ENCODE measurements around the gene TSSC4.

The TSSC4 gene

DNA sequence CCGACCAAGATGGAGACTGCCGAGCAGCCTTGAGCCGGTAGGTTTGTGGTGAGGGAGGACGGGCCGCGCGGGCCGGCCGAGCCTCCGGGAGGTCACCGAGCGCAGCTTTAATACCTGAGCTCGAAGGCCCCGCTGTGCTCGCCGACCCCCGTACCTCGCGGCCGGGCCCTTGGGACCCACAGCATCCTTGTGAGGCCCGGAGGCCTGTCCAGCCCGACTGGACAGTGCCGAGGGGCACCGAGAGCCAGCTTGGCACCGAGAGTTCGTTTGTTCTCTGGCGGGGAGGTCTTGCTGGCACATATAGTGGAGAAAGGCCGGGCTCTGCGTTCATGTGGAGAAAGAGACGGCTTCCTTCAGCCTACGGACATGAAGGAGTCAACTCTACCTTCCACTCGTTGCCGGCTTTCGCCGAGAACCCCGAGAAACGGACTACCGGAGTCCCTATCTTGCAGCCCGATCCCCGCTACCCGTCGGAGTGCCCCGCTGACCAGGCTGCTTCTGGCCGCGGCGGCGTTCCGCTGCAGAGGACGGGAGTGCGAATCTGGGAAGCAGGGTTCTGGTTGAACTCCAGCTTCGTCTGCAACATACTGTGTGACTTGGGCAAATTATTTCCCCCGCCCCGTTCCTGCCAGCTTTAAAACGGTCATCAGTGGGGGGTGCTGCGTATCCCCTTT is 349 bp downstream of the TSSC4 start:
- no peak for DNase-seq (ENCODE audit: low spot score)

DNA sequence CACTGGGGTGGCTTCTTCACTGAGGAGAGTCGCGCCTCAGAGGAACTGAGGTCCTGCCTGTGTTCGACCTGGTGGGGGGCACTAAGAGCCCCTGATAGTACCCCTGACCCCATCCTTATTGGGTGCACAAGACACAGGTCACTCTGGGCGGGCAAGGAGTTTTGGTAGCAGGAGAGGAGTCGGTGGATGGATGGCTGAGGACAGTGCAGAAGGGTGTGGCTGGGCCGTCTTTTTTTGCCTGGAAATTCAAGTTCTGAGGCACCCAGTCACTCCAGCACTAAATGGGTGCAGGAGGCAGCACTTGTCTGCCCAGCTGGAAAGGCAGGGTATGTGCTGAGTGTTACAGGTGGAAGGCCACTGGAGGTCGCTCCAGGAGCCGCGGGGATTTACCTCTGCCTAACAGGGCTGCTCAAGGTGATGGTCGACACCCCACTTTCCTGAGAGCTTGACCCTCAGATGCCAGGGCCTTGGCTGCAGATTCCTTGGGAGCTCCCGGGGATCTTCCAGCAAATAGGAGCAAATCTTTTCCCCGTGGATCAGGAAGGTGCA is 960 bp downstream of the TSSC4 start:
- DNase-seq (ENCODE audit: low spot score): no peak

DNA sequence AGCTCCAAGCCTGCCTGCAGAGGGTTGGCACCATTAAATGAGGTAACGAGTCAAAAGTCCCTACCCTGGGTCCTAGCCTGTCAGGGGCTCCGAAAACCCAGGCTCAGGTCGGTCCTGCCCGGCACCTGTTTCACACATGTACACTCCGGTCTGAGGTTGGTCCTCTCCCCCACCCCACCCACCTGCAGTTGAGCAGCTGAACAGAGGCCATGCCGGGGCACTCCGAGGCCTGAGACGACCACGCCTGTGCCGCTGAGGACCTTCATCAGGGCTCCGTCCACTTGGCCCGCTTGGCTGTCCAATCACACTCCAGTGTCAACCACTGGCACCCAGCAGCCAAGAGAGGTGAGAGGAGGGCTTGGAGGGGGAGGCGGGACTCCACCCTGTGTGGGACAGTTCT is 1.6 kb downstream of the TSSC4 start:
- no peak for DNase-seq (ENCODE audit: low spot score)

DNA sequence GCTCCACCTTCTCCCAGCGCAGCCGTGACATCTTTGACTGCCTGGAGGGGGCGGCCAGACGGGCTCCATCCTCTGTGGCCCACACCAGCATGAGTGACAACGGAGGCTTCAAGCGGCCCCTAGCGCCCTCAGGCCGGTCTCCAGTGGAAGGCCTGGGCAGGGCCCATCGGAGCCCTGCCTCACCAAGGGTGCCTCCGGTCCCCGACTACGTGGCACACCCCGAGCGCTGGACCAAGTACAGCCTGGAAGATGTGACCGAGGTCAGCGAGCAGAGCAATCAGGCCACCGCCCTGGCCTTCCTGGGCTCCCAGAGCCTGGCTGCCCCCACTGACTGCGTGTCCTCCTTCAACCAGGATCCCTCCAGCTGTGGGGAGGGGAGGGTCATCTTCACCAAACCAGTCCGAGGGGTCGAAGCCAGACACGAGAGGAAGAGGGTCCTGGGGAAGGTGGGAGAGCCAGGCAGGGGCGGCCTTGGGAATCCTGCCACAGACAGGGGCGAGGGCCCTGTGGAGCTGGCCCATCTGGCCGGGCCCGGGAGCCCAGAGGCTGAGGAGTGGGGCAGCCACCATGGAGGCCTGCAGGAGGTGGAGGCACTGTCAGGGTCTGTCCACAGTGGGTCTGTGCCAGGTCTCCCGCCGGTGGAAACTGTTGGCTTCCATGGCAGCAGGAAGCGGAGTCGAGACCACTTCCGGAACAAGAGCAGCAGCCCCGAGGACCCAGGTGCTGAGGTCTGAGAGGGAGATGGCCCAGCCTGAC is 2.5 kb downstream of the TSSC4 start:
- DNase-seq (ENCODE audit: low spot score): no peak

DNA sequence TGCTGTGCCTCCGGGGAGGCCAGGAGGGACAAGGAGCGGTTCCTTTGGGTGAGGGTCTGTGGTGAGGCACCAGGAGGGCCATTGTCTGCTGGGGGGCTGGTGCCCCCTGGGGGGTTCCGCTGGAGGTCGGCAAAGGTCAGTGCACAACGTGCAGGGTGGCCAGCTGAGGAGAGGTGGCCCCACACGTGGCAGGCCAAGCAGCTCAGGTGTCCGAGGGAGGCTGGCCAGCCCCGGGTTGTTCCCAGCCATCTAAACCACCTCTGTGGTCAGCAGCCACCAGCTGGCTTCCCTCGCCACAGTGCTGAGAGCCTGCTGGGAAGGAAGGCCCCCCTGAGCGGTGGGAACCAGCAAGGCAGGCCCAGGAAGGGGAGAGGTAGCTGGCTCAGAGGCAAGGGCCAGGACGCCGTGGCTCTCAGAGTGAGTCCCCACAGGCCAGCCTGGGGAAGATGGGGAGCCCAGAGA is 4.2 kb downstream of the TSSC4 start:
- DNase-seq (ENCODE audit: low spot score): no peak

DNA sequence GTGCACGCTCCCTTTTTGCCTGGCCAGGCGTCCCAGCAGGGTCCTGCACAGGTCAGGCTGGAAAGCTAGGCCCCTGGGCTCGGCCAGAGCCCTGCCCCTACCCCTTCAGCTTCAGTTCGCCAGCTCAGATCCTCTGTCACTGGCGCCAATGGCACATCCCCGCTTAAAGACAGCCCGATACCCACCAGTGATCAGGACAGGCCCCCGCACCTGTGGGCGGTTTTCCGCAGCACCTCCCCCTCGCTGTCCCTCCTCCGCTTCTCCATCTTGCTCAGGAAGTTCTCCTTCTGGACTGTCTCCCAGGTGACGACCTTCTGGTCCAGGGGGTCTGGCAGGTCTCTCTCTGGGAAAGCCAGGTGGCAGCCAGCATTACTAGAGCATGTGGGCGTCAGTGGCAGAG is 5.9 kb downstream of the TSSC4 start:
- DNase-seq (ENCODE audit: low spot score): no peak

DNA sequence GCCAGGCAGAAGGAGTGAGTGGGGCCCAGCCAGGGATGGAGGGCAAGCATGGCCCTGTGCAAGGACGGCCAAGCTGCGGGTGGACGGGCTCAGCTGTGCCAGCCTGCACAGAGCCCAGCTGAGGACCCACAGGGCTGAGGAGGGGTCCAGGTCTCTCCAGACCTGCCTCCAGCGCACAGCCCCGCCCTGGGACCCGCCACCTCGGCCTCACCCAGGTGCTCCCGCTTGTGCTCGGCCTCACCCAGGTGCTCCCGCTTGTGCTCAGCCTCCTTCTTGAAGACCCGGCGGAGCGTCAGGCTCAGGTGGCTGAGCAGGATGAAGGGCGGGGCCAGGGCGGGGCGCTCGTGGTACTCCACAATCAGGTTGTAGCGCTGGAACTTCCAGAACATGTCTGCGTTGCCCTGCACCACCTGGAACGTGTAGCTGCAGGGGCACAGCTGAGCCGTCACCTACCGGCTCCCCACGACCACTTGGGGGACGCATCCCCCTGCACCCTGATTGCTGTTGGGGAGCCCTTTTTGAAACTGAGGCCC is 6.4 kb downstream of the TSSC4 start:
- no peak for DNase-seq (ENCODE audit: low spot score)

DNA sequence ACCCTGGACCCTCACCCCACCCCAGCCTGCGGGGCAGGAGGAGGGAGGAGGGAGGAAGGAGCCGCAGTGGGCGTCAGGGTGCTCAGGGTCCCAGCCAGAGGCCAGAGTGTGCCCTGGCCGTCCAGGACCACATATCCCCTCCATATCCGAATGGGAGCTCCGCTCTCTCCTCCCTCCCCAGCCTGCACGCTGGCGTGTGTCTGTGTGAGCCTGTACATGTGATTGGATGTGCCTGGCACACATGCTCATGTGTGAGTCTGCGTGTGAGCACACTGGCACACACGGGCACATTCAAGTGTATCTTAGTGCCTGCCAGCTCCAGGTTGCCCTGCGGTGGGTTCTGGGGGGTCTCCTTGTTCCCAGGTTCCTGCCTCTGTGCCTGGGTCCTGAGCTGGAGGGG is 8.1 kb downstream of the TSSC4 start:
- DNase-seq (ENCODE audit: low spot score): no peak

DNA sequence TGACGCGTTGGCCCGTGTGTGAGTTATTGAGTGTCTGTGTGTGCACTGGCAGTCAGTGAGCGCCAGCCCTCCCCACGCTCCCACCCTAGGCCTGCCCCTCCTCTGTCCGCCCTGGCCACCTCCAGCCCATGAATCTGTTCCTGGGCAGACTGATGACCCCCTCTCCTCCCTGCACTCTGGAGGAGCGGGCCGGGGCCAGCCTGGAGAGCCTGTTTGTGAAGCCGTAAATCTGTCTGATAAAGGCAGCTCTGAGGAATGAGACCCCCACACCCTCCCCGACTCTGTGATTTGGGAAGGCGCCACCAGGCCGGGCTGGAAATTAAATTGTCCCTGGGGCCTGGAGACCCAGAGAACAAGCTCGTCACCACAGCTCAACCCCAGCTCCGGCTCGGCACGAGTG is 8.6 kb downstream of the TSSC4 start:
- DNase-seq (ENCODE audit: low spot score): no peak

DNA sequence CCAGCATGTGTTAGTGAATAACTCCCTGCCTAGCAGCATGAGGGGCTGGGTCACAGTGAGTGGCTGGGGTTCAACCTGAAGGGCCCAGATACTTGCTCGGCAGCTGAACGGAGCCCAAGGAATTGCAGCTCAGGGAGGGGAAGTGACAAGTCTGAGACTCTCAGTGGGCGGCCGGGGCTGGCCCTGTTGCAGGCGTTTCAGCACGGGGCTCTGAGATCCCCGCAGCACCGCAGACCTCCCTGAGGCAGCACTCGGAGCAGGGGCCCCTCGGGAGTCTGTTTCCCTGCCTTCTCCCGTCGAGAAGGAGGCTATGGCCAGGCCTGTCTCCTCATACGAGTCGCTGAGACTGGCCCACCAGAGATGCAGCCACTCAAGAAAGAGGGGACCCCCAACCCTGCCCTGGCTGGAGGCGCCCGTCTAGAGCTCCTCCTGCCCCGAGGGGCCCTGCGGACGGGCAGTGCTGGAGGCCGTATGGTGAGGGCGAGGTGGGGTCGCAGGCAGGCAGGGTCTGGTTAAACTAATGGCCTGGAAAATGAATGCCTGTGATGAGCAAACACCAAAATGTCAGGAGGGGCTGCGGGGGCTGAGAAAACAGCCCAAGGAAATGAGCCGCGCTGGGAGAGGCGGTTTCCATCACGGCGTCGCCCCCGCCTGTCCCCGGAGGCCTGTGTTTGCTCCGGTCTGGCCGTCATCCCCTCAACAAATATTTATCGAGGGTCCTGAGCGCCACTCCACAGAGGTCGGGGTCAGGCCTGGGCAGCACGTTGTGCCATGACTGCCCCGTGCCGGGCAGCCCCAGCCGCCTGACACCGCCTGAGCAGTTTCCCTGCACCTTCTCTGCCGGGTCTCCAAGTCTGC is 9.3 kb downstream of the TSSC4 start:
- no peak for DNase-seq (ENCODE audit: low spot score)

DNA sequence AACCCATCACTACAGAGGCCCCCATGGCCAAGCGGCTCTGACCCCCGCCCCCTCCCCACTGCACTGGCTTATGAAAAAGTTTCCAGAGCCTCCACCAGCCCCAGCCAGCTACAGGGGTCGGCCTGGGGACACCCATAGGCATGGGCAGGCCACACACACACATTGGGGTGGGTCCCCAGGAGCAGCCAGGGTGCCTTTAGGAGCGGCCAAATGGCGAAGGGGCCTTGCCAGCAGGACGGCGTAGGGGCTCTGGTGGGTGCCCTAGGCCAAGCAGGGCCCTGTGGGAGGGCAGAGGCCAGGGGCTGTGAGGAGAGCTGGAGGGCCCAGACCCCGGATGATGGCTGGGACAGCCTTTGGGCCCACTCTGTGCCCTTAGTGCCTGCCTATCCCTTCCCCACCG is 10.1 kb downstream of the TSSC4 start:
- no peak for DNase-seq (ENCODE audit: low spot score)

DNA sequence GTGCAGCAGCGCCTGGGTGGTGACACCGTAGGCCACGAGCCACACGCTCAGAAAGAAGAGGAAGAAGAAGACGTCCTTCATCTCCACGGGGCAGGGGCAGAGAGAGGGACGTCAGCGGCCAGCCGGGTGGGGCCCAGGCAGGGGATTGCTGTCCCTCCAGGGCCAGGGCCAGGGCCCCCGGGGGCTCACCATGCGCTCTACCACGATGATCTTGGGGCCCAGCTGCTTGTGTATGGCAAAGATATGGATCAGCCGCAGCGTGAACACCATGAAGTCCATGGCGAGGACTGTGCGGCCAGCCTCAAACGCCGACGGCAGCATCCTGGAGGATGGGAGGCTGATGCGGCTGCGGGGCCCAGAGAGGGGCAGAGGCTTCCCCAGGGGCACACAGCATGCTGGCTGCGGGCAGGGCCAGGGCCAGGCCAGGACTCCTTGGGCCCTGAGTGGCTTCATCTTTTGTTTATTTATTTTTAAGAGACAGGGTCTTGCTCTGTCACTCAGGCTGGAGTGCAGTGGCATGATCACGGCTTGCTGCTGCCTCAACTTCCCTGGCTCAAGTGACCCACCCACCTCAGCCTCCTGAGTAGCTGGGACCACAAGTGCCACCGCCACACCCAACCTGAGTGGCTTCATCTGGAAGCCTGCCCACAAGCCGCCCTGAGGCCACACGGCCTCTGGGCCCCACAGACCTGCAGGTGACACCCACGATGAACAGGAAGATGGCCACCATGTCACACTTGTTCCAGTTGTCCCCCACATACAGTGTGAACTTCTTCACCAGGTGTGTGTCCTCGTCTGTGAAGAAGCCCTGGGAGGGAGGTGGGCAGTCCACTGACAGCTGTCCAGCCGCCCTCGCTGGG is 11.1 kb downstream of the TSSC4 start:
- DNase-seq (ENCODE audit: low spot score): no peak

DNA sequence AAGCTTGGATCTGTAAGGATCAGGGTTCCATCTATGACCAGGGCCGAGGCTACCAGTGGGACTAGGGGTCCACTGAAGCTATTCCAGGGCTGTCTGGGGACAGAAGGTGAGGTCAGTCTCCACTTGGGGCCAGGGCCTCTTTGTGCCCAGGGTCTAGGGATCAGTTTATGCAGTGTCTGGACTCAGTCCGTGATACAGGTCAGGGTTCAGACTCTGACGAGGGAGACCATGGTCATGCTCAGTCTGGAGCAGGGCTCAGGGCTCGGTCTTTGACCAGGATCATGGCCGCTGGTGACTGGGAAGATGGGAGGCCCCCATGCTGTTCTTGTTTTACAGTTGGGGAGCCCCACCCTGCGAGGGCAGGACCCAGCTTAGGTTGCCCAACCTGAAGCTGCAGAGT is 11.8 kb downstream of the TSSC4 start:
- DNase-seq (ENCODE audit: low spot score): no peak

DNA sequence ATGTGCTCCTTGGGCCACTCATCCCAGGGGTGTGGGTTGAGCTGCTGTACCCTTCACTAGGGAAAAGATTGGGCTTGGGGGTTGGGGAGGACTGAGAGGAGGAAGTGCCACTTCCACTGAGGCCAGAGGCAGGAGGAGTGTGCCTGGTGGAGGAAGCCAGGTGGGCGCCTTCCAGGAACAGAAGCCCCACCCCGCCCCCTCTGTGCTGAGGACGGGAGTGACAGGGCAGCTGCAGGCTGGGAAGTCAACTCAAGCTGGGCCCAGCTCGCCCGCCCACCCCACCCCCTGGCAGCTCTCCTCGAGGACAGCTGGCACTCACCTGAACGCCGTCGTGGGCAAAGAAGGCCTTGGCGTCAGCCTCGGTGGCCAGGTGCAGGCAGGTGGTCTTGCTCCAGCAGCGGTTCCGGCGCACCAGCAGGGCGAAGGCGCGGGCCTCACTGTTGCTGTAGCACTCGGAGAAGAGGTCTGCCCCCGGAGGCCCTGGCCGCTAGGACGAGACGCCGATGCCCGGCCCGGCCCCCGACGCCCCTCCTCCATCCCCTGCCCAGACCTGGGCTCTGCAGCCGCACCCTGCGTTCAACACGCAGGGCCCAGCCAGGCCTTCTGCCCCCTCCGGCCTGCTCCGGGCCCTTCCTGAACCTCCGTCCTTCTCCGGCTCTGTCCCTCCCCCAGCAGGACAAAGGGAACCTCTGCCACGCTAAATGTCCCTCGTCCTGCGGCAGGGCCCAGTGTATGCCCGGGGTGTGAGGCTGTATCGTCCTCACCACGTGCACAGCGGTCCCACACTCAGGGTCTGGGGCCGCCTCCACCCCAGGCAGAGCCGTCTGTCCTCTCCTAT is 13.4 kb downstream of the TSSC4 start:
- no peak for DNase-seq (ENCODE audit: low spot score)

DNA sequence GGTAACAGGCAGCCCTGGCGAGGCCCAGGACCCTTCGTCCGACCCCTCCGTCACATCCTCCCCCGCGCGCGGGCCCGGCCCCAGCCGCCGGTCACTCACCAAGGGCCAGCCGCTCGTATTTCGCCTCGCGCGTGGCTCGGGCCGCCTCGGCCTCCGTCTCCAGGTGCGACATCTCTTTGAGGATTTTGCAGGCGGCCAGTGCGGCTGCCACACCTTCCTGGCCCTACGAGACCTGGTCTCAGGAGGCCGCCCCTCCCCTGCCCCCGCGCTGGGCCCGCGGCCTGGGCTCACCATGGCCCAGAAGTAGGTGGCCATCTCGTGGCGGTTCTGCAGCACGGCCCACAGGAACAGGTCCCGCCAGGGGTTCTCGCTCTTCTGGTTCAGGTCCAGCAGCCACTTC is 14.1 kb downstream of the TSSC4 start:
- DNase-seq (ENCODE audit: low spot score): no peak

DNA sequence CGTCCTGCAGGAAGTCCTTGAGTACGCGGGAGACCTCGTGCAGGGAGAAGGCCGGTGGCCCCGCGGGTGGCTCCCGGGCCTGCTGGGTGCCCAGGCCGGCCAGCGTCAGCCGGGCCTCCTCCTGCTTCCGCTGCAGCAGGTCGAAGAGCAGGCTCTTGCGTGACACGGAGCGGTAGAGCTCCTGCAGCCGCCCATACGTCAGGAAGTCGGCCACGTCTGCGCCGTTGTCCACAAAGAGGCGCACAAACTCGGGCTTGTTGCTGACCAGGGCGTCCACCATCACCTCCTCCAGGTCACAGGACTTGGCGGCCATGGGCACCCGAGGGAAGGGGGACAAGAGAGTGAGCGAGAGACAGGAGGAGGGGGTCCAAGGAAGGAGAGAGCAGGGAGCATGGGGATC is 14.6 kb downstream of the TSSC4 start:
- no peak for DNase-seq (ENCODE audit: low spot score)

DNA sequence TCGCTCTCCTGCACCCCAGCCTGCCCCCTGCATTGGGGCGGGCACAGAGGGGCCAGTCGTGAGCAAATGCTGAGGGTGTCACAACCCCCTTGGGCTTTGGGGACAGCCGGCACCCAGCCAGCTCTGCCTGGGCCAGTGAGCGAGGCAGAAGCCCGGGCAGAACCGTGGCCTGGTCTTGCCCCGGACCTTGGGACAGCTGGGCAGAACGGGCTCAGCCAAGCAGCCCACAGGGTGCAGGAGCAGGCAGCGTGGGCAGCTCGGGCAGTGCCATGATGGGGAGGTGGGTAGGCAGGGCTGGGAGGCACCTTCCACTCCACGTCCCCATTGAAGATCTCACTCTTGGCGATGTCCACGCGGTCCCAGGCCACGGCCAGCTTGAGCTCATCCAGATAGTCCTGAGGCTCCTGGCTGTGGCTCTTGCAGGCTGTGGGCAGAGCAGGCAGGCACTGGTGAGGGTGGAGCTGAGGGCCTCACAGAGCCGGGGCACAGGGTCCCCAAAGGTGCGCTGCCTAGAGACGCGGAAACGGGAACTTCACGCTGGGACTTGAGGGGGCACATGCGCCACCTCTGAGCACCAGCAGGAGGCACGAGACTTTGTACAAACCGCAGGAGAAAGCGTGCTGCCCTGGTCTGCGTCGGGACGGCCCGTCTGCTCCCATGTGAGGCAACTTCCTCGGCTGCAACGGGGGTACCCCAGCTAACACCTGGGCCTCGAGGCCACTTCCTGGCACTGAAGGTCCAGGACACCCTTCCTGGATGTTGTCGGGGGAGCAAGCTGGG is 15.2 kb downstream of the TSSC4 start:
- DNase-seq (ENCODE audit: low spot score): no peak

DNA sequence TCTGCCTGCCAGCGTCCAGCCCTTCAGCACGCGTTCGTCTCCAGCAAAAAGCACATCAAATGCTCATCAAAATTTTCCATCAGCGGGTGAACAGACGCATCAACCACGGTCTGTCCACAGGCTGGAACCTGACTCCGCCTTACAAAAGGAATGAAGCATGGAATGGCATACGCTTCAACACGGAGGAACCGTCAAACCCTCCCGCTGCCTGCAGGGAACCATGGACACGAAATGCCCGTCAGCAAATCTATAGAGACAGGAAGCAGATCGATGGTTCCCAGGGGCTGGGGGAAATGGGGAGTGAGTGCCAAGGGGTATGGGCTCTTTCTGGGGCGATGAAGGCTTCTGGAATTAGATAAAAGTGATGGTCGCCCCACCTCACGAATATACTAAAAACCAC is 16.2 kb downstream of the TSSC4 start:
- DNase-seq (ENCODE audit: low spot score): no peak

DNA sequence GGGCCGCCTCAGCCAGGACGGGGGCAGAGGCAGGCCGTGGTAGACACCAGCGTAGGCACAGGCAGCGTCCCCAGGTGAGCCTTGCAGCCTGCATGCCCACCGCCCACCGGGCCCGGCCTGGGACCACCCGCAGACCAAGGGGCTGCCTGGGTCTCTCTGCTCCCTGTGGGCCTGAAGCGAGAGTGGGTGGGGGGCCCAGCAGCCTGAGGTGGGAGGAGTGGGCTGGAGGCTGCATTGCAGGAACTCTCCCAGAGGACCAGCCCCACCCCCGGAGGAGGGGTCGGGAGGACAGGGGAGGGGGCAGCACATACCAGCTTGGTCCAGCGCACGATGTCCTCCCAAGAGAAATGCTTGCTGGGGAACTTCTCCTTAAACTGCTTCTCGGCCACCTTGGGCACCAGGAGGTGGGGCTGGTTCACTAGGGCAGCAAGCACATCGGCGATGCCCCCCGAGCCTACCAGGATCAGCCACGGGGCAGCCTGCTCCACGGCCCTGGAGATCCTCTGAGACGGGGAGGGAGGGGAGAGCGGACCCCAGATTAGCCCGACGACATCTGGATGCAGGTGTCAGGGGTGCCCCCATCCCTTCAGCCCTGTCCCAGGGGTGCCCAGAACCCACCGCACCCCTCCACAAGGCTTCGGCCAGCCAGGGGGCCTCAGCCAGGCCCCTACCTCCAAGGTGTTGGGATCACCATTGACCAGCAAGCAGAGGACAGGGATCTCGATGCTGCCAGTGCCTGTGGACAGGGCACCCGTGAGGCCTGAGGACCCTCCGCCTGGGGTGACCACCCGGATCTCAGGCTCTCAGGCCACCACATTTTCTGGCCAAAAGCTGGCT is 17.5 kb downstream of the TSSC4 start:
- DNase-seq (ENCODE audit: low spot score): no peak
